Subcutaneous abdominal adipose tissue (tissue), 5 donors: Measurements from ENCODE around the gene CMTM8.

ENCODE experiments used
- H3K27ac ChIP-seq: one replicate; pipeline ENCODE4 v1.7.0; 2013; ENCODE audit warnings: low read depth, mild to moderate bottlenecking, inconsistent platforms, low read length, moderate library complexity
- H3K27me3 ChIP-seq, 5 donors: one replicate each; pipeline ENCODE4 v1.7.0; 2013; ENCODE audit warnings: low read length in 5 of 5, inconsistent platforms in 1 of 5; ENCODE audit not compliant: control insufficient read depth in 5 of 5, insufficient read depth in 4 of 5
- H3K36me3 ChIP-seq, 5 donors: one replicate each; pipeline ENCODE4 v1.7.0; 2013; ENCODE audit warnings: low read length in 5 of 5; ENCODE audit not compliant: control insufficient read depth in 5 of 5, insufficient read depth in 5 of 5
- H3K4me1 ChIP-seq, 5 donors: one replicate each; pipeline ENCODE4 v1.7.0; 2013; ENCODE audit warnings: low read length in 5 of 5, mild to moderate bottlenecking in 3 of 5, moderate library complexity in 1 of 5; ENCODE audit not compliant: control insufficient read depth in 5 of 5, insufficient read depth in 5 of 5
- H3K4me3 ChIP-seq, 5 donors: one replicate each; pipeline ENCODE4 v1.7.0; 2013; ENCODE audit warnings: low read length in 5 of 5, low read depth in 1 of 5
- H3K9ac ChIP-seq, 5 donors: one replicate each; pipeline ENCODE4 v1.7.0; 2013; ENCODE audit warnings: low read length in 5 of 5, mild to moderate bottlenecking in 4 of 5, moderate library complexity in 3 of 5
- H3K9me3 ChIP-seq, 5 donors: one replicate each; pipeline ENCODE4 v1.7.0; 2013; ENCODE audit warnings: low read length in 5 of 5; ENCODE audit not compliant: control insufficient read depth in 5 of 5
- donor health status: healthy.
- donor health status: healthy.
- donor health status: healthy.
- donor health status: healthy.
- donor health status: healthy.

CMTM8 gene

DNA sequence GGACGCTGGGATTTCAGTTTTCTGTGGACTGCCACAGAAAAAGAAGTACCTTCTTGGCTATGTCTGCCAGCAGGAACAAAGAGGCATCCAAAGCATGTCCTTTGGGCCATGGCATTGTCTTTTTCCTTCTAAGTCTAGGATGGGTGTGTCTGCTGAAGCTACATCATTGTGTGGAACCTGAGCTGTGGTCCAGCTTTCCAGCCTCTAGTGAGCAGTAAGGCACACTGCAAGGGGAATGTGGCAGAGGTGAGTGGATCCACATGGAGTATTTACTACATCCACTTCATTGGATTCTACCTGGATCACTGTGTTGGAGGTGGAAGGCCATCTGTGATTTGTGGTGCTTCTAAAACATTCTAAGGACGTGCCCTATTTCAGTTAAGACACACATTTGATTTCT, 23.7 kb downstream of the CMTM8 start:
- no peaks in the 10 kb centered on the region for H3K36me3 ChIP-seq
- no peak overlapping the region for H3K9ac ChIP-seq
- no peaks in the 10 kb centered on the region for H3K9me3 ChIP-seq
- no peak overlapping the region for H3K27ac ChIP-seq
- H3K4me3 ChIP-seq = no peak overlapping the region
- H3K4me1 ChIP-seq = no peaks in the 10 kb centered on the region
- H3K27me3 ChIP-seq = no peaks in the 10 kb centered on the region

DNA sequence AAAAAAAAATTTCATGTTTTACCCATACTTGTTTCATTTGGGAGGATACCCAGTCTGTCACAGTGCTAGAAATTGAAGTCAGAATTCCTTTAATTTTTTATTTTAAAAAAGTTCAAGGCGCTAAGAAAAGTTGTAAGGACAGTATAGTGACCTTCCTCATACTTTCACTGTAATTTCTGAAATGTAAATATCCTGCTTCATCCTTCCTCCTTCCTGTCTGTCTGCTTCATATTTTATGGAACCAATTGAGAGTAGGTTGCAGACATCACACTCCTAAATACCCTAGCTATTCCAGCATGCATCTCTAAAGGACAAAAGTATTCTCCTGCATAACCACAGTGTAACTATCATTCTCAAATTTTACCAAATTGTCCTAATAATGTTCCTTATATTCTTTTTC, 35.8 kb downstream of the CMTM8 start:
- peak overlapping the region in 1 of 5 donors; percentile 13 for H3K4me3 ChIP-seq
- H3K27me3 ChIP-seq = no peaks in the 10 kb centered on the region
- H3K36me3 ChIP-seq = no peaks in the 10 kb centered on the region
- H3K4me1 ChIP-seq = peaks cover 0 to 28% (median 0%) of the 10 kb centered on the region in 5 donors
- no peak overlapping the region for H3K27ac ChIP-seq
- no peak overlapping the region for H3K9ac ChIP-seq
- H3K9me3 ChIP-seq = no peaks in the 10 kb centered on the region

DNA sequence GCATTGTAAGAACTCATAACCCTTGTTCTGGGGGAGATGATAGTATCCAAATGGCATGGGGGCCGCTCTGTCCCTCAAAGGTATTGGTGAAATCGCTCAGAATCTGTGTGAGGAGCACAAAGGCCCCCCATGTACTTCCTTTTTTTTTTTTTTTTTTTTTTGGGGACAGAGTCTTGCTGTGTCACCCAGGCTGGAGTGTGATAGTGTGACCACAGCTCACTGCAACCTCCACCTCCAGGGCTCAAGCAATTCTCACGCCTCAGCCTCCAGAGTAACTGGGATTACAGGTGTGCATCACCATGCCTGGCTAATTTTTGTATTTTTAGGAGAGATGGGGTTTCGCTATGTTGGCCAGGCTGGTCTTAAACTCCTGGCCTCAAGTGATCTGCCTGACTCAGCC, 37.0 kb downstream of the CMTM8 start:
- peaks cover 0 to 28% (median 0%) of the 10 kb centered on the region in 5 donors for H3K4me1 ChIP-seq
- no peaks in the 10 kb centered on the region for H3K36me3 ChIP-seq
- peak overlapping the region in 3 of 5 donors; percentile 3 to 48 (median 40) for H3K4me3 ChIP-seq
- no peak overlapping the region for H3K9ac ChIP-seq
- no peaks in the 10 kb centered on the region for H3K27me3 ChIP-seq
- no peaks in the 10 kb centered on the region for H3K9me3 ChIP-seq
- no peak overlapping the region for H3K27ac ChIP-seq

DNA sequence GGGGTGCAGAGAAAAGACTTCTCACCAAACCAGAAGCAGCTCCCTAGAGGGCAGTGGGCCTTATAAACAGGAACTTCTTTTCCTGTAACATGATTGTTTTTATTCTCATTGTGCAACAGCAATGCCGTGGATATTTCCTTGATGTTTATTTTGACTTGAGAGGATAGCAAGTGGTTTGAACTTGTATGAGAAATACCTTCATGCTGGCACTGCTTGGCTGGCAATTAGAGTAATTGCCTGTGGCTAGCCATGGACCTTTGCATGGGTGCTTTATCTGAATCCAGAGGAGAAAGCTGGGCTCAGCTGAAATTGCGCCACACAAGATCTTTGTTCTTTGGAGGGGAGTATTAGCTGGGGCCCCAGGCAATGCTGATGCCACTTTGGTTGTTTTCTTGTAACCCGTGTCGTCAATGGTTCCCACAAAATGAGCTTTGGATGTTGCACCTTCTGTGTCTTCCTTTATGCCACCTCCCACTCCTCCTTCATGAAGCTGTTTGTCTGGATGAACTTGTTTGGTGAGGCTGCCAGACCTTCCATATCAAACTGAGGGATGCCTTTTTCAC, 37.9 kb downstream of the CMTM8 start:
- H3K27me3 ChIP-seq = no peaks in the 10 kb centered on the region
- H3K4me3 ChIP-seq = peak overlapping the region in 3 of 5 donors; percentile 3 to 48 (median 40)
- H3K27ac ChIP-seq = peak overlapping the region; percentile 54
- H3K36me3 ChIP-seq = no peaks in the 10 kb centered on the region
- peaks cover 0 to 28% (median 0%) of the 10 kb centered on the region in 5 donors for H3K4me1 ChIP-seq
- H3K9me3 ChIP-seq = no peaks in the 10 kb centered on the region
- H3K9ac ChIP-seq = no peak overlapping the region

DNA sequence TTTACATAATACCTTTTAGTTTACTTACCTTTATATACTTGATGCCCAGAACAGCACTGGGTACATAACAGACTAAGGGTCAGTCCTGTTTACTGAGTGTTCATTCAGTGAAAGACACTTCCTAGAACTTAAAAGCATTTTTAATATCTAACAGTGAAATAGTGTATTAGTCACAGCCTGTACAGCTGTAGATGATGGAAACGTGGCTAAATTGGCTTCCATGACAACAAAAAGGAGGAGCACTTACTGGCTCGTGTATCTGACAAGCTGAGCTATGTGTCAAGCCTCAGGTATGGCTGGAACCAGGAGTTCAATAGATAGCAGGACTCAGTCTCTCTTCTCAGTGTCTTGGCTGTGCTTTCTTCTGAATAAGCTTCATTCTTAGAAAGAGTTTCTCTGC, 40.2 kb downstream of the CMTM8 start:
- H3K27me3 ChIP-seq = peaks cover 0 to 3% (median 0%) of the 10 kb centered on the region in 5 donors
- no peak overlapping the region for H3K4me3 ChIP-seq
- H3K27ac ChIP-seq = no peak overlapping the region
- no peaks in the 10 kb centered on the region for H3K36me3 ChIP-seq
- no peaks in the 10 kb centered on the region for H3K9me3 ChIP-seq
- peaks cover 2 to 46% (median 11%) of the 10 kb centered on the region in 5 donors for H3K4me1 ChIP-seq
- H3K9ac ChIP-seq = no peak overlapping the region

DNA sequence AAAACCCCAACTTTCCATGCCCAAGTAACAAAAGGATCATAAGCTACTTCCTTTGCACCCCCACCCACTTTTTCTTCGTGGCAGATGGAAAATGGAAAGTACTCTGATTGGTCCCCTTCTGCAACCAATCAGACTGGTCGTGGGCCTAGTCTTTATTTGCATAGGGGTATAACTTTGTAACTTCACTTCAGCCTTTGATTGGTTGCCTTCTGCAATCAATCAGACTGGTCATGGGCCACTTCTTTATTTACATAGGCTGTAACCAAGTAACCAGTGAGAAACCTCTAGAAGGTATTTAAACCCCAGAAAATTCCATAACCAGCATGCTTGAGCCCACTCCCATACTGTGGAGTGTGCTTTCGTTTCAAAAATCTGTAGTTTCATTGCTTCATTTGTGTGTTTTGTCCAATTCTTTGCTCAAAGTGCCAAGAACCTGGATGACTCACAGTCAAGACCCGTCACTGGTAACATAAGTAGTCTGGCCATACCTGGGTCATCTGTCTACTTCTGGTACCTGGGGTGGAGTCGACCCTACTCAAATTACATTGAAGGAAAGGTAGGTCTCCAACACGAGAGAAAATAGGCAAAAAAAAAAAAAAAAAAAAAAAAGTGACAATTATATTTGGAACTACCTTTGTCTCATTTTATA, 41.9 kb downstream of the CMTM8 start:
- no peaks in the 10 kb centered on the region for H3K36me3 ChIP-seq
- no peak overlapping the region for H3K27ac ChIP-seq
- H3K4me3 ChIP-seq = no peak overlapping the region
- peaks cover 3 to 54% (median 11%) of the 10 kb centered on the region in 5 donors for H3K4me1 ChIP-seq
- H3K9me3 ChIP-seq = no peaks in the 10 kb centered on the region
- H3K9ac ChIP-seq = no peak overlapping the region
- H3K27me3 ChIP-seq = peaks cover 0 to 3% (median 0%) of the 10 kb centered on the region in 5 donors

DNA sequence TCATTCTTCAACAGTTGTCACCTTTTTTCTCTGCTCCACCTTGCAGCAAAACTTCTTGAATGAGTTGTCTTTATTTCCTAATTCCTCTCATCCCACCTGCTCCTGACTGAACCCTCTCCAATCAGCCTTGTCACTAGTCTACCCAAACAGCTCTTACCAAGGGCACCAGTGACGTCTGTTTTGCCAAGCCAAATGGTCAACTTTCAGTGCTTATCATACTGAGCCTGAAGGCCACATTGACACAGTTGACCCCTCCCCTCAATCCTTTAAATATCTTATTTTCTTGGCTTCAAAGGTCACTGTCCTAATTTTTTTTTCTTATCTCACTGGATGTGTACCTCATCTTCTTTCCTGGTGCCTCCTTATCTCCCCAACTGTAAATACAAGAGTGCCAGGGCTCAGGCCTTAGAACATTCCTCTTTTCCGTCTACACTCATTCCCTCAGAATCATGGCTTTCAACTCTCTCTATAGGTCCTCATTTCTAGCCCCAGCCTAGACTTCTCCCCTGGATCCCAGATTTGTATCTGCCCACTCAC, 43.2 kb downstream of the CMTM8 start:
- H3K36me3 ChIP-seq = no peaks in the 10 kb centered on the region
- H3K9ac ChIP-seq = no peak overlapping the region
- peaks cover 0 to 3% (median 0%) of the 10 kb centered on the region in 5 donors for H3K27me3 ChIP-seq
- no peak overlapping the region for H3K4me3 ChIP-seq
- H3K4me1 ChIP-seq = peaks cover 6 to 57% (median 17%) of the 10 kb centered on the region in 5 donors
- no peaks in the 10 kb centered on the region for H3K9me3 ChIP-seq
- H3K27ac ChIP-seq = no peak overlapping the region

DNA sequence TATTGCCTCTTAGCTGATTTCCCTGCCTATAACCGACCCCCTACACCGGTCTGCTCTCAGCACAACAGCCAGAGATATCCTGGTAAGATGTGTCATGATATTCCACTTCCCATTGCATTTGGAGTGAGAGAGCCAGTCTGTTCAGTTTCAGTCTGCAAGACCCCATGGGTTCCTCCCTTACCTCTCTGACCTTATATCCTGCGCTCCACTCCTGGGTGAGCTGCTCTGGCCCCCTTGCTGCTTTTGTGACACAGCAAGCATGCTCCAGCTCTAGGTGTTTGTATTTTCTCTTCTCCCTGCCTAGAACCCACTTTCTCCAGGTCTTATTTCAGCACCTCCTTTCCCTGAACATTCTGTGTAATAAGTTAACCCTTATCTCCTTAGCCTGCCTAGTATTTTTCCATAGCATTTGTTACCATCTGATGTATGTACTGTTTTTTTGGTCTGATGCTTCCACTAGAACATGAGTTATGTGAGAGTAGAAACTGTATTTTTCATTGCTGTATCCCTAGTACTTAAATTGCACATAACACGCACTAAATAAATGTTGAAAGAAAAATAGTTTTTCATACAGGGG, 44.2 kb downstream of the CMTM8 start:
- H3K27me3 ChIP-seq = peaks cover 0 to 3% (median 0%) of the 10 kb centered on the region in 5 donors
- no peaks in the 10 kb centered on the region for H3K36me3 ChIP-seq
- peaks cover 6 to 53% (median 17%) of the 10 kb centered on the region in 5 donors for H3K4me1 ChIP-seq
- no peak overlapping the region for H3K4me3 ChIP-seq
- H3K9ac ChIP-seq = no peak overlapping the region
- no peaks in the 10 kb centered on the region for H3K9me3 ChIP-seq
- peak overlapping the region; percentile 37 for H3K27ac ChIP-seq

DNA sequence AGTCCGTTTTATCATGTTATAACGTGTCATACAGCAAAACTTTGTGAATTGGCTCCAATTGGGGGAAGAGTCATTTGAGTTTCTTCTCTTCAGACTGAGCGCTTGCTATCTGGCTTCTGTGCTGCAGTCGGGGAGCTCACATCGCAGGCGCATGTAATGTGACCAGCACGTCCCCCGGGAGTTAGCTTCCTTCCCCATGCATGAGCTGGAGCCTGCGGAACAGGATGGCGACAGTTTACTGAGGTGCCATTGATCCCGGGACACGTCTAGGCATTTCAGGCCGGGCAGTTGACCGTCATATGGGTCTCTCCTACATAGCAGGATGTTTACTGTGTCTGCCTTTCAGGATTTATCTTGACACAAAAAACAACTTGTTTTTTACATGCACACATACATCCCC, 44.8 kb downstream of the CMTM8 start:
- no peaks in the 10 kb centered on the region for H3K9me3 ChIP-seq
- H3K27ac ChIP-seq = peak overlapping the region; percentile 37
- no peak overlapping the region for H3K9ac ChIP-seq
- H3K27me3 ChIP-seq = peaks cover 0 to 3% (median 0%) of the 10 kb centered on the region in 5 donors
- no peak overlapping the region for H3K4me3 ChIP-seq
- peaks cover 6 to 46% (median 17%) of the 10 kb centered on the region in 5 donors for H3K4me1 ChIP-seq
- no peaks in the 10 kb centered on the region for H3K36me3 ChIP-seq
